Measurements from ENCODE around the gene TIMP2.

- TF ChIP-seq RAD21 (conservative IDR thresholded peaks at IDR 0.05) (no peak), CTCF (IDR thresholded peaks at IDR 0.05; ENCODE audit: poor library complexity, severe bottlenecking) (no peak), REST (IDR thresholded peaks at IDR 0.05; ENCODE audit: borderline replicate concordance) (peak; percentile 91), EP300 (conservative IDR thresholded peaks at IDR 0.05; ENCODE audit: poor library complexity, severe bottlenecking) (no peak), POLR2AphosphoS5 (IDR thresholded peaks at IDR 0.05) (peak; percentile 59)
These were observed 15.5 kb upstream of the TIMP2 start for GRCh38 chr17:78940708-78941107.
